ENCODE results near the gene MYO5B.

The MYO5B gene

DNA sequence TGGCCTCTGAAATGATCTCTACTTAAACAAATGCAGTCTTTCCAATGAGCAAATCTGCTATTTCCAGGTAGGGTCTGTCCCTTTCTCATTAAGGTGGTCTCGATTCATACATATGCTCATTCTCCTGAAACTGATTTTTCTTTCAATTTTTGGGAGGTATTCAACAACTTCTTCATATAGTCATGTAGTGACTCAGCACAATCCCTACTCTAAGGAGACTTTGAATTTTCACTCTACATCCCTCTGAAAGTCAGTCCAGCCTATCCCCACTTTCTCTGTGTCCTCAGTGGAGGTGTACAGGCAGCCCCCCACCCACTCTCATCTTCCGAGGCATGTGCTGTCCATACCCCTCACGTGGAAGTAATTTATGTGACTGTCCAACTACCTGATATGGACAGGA, 281.7 kb downstream of the MYO5B start:
- no peaks in the 10 kb centered on the region for H3K79me1 ChIP-seq (ENCODE audit: low read depth, low read length)
- no peaks in the 10 kb centered on the region for H3K36me3 ChIP-seq (replicated peaks in 1 of 2; ENCODE audit: control insufficient read depth in 2 of 2, insufficient read depth in 2 of 2, low read length in 2 of 2)
- no peak overlapping the region for H2AK5ac ChIP-seq (ENCODE audit: low read depth, low read length)
- no peak overlapping the region for H2BK120ac ChIP-seq (ENCODE audit: low read depth, low read length)
- no peak overlapping the region for H4K91ac ChIP-seq (ENCODE audit: low read depth, low read length, poor library complexity)
- H2BK12ac ChIP-seq (ENCODE audit: low read length) = no peak overlapping the region
- no peak overlapping the region for H3K18ac ChIP-seq (ENCODE audit: low read length)
- no peak overlapping the region for H3K14ac ChIP-seq (ENCODE audit: low read length)
- H3K4me3 ChIP-seq (ENCODE audit: low read length in 2 of 2) = no peak overlapping the region
- H2BK15ac ChIP-seq (ENCODE audit: low read length) = no peak overlapping the region
- no peak overlapping the region for H3K4ac ChIP-seq (ENCODE audit: low read length)
- H2AFZ ChIP-seq (ENCODE audit: low read length) = no peak overlapping the region
- H3K9me3 ChIP-seq (replicated peaks in 1 of 2; ENCODE audit: control insufficient read depth in 2 of 2, insufficient read depth in 1 of 2, low read depth in 1 of 2, low read length in 2 of 2) = peaks cover 0 to 5% of the 10 kb centered on the region in 2 donors
- H3K9ac ChIP-seq (ENCODE audit: low read depth, low read length, poor library complexity) = no peak overlapping the region
- H3K27ac ChIP-seq (replicated peaks; ENCODE audit: low read length) = no peak overlapping the region
- H3K23ac ChIP-seq (ENCODE audit: low read depth, low read length, poor library complexity) = no peak overlapping the region
- H2BK5ac ChIP-seq (ENCODE audit: low read length) = no peak overlapping the region
- WGBS, 2 donors (ENCODE audit: extremely low coverage in 2 of 2, insufficient read length in 2 of 2, insufficient replicate concordance in 1 of 2) = no CpG with 5 or more reads among the region's 3 CpGs
- peaks cover 0 to 4% (median 0%) of the 10 kb centered on the region in 3 experiments for H3K27me3 ChIP-seq (ENCODE audit: control insufficient read depth in 3 of 3, insufficient read depth in 3 of 3, low read depth in 1 of 3, low read length in 3 of 3)
- H4K8ac ChIP-seq (ENCODE audit: low read depth, low read length) = no peak overlapping the region
- no peak overlapping the region for H3K4me2 ChIP-seq (ENCODE audit: insufficient read depth, low read length, poor library complexity, severe bottlenecking)
- no peak for DNase-seq (ENCODE audit: low spot score)
- H3K4me1 ChIP-seq (ENCODE audit: control insufficient read depth in 2 of 2, insufficient read depth in 1 of 2, low read depth in 1 of 2, low read length in 2 of 2) = peaks cover 0 to 4% of the 10 kb centered on the region in 2 donors

DNA sequence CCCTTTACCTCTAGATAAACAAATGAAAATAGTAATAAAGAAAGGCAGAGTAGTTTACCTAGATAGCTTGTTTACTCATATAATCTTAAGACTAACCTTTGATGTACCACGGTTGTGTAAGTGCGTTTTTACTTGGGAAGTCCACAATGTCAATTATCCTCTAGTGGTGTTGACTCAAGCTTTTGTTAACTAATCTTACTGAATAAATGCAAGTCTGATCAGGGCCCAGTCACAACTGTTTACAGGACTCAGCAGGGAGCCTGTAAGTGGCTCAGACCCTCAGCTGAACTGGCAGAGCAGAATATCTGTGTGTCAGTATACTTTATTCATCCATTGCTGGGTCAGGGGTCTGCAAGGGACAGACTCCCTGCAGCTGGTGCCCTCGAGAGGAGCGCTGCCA, 283.5 kb downstream of the MYO5B start:
- Histone ChIP-seq H3K27me3 (ENCODE audit: control insufficient read depth in 3 of 3, insufficient read depth in 3 of 3, low read depth in 1 of 3, low read length in 3 of 3) (peaks cover 0 to 10% (median 0%) of the 10 kb centered on the region in 3 experiments), H2BK5ac (ENCODE audit: low read length) (no peak overlapping the region), H2BK12ac (ENCODE audit: low read length) (no peak overlapping the region), H3K4me2 (ENCODE audit: insufficient read depth, low read length, poor library complexity, severe bottlenecking) (no peak overlapping the region), H3K36me3 (replicated peaks in 1 of 2; ENCODE audit: control insufficient read depth in 2 of 2, insufficient read depth in 2 of 2, low read length in 2 of 2) (no peaks in the 10 kb centered on the region), H2BK120ac (ENCODE audit: low read depth, low read length) (no peak overlapping the region), H3K14ac (ENCODE audit: low read length) (no peak overlapping the region), H3K18ac (ENCODE audit: low read length) (no peak overlapping the region), H3K9ac (ENCODE audit: low read depth, low read length, poor library complexity) (no peak overlapping the region), H2AFZ (ENCODE audit: low read length) (no peak overlapping the region), H3K23ac (ENCODE audit: low read depth, low read length, poor library complexity) (no peak overlapping the region), H3K4ac (ENCODE audit: low read length) (no peak overlapping the region), H3K27ac (replicated peaks; ENCODE audit: low read length) (no peak overlapping the region), H4K8ac (ENCODE audit: low read depth, low read length) (no peak overlapping the region), H4K91ac (ENCODE audit: low read depth, low read length, poor library complexity) (no peak overlapping the region), H3K9me3 (replicated peaks in 1 of 2; ENCODE audit: control insufficient read depth in 2 of 2, insufficient read depth in 1 of 2, low read depth in 1 of 2, low read length in 2 of 2) (peaks cover 0 to 5% of the 10 kb centered on the region in 2 donors), H3K79me1 (ENCODE audit: low read depth, low read length) (no peaks in the 10 kb centered on the region), H2BK15ac (ENCODE audit: low read length) (no peak overlapping the region), H3K4me3 (ENCODE audit: low read length in 2 of 2) (no peak overlapping the region), H2AK5ac (ENCODE audit: low read depth, low read length) (no peak overlapping the region), H3K4me1 (ENCODE audit: control insufficient read depth in 2 of 2, insufficient read depth in 1 of 2, low read depth in 1 of 2, low read length in 2 of 2) (peaks cover 0 to 9% of the 10 kb centered on the region in 2 donors)
- no CpG with 5 or more reads among the region's 4 CpGs for WGBS, 2 donors (ENCODE audit: extremely low coverage in 2 of 2, insufficient read length in 2 of 2, insufficient replicate concordance in 1 of 2)
- no peak for DNase-seq (ENCODE audit: low spot score)

DNA sequence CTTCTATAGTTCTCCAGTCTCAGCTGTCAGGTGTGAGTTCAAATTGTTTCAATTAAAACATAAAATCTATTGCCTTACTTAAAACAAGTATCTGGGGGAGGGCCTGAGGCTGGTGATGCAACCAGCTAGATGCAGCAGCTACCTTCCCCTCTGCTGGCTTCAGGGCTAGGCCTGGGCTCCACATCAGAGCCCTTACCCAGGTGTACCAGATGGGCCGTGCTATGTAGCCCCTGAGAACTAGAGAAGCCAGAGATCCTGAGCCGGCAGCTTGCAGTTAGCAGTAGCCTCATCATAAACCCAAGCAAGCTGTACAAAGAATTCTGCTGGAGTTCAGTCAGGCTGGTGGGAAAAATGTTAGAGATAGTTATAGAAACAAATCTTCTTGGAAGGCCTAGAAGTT, 284.0 kb downstream of the MYO5B start:
- H2BK5ac ChIP-seq (ENCODE audit: low read length) = no peak overlapping the region
- no peak overlapping the region for H3K4me3 ChIP-seq (ENCODE audit: low read length in 2 of 2)
- no peak for DNase-seq (ENCODE audit: low spot score)
- no peak overlapping the region for H3K27ac ChIP-seq (replicated peaks; ENCODE audit: low read length)
- no peak overlapping the region for H4K8ac ChIP-seq (ENCODE audit: low read depth, low read length)
- no peak overlapping the region for H2BK12ac ChIP-seq (ENCODE audit: low read length)
- no peak overlapping the region for H2AK5ac ChIP-seq (ENCODE audit: low read depth, low read length)
- no peak overlapping the region for H2BK15ac ChIP-seq (ENCODE audit: low read length)
- H3K9ac ChIP-seq (ENCODE audit: low read depth, low read length, poor library complexity) = no peak overlapping the region
- peaks cover 0 to 10% (median 0%) of the 10 kb centered on the region in 3 experiments for H3K27me3 ChIP-seq (ENCODE audit: control insufficient read depth in 3 of 3, insufficient read depth in 3 of 3, low read depth in 1 of 3, low read length in 3 of 3)
- H3K18ac ChIP-seq (ENCODE audit: low read length) = no peak overlapping the region
- H3K36me3 ChIP-seq (replicated peaks in 1 of 2; ENCODE audit: control insufficient read depth in 2 of 2, insufficient read depth in 2 of 2, low read length in 2 of 2) = no peaks in the 10 kb centered on the region
- H3K23ac ChIP-seq (ENCODE audit: low read depth, low read length, poor library complexity) = no peak overlapping the region
- H3K79me1 ChIP-seq (ENCODE audit: low read depth, low read length) = no peaks in the 10 kb centered on the region
- H3K4ac ChIP-seq (ENCODE audit: low read length) = no peak overlapping the region
- peaks cover 0 to 9% of the 10 kb centered on the region in 2 donors for H3K4me1 ChIP-seq (ENCODE audit: control insufficient read depth in 2 of 2, insufficient read depth in 1 of 2, low read depth in 1 of 2, low read length in 2 of 2)
- no peak overlapping the region for H2BK120ac ChIP-seq (ENCODE audit: low read depth, low read length)
- H3K9me3 ChIP-seq (replicated peaks in 1 of 2; ENCODE audit: control insufficient read depth in 2 of 2, insufficient read depth in 1 of 2, low read depth in 1 of 2, low read length in 2 of 2) = peaks cover 0 to 5% of the 10 kb centered on the region in 2 donors
- no peak overlapping the region for H3K14ac ChIP-seq (ENCODE audit: low read length)
- H2AFZ ChIP-seq (ENCODE audit: low read length) = no peak overlapping the region
- H4K91ac ChIP-seq (ENCODE audit: low read depth, low read length, poor library complexity) = no peak overlapping the region
- no CpG with 5 or more reads among the region's 2 CpGs for WGBS, 2 donors (ENCODE audit: extremely low coverage in 2 of 2, insufficient read length in 2 of 2, insufficient replicate concordance in 1 of 2)
- H3K4me2 ChIP-seq (ENCODE audit: insufficient read depth, low read length, poor library complexity, severe bottlenecking) = no peak overlapping the region

DNA sequence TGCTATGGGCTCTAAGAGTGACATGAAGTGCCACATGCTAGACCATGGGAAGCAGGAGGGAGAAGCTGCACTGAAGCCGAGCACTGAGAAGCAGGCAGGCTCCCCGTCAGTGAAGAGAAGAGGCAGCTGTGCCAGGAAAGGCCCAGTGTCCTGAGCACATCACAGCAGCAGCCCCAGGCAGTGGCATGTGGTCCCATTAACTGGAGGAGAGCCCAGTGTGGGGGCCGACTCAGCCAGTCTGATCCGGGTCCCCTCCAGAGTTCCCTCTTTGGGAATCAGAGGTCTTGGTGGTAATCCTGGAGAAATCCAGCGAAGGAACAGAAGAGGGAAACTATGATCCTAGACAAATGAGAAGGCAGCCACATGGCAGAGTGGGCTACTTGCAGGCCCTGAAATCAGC, 284.9 kb downstream of the MYO5B start:
- no peak overlapping the region for H3K18ac ChIP-seq (ENCODE audit: low read length)
- H3K27ac ChIP-seq (replicated peaks; ENCODE audit: low read length) = no peak overlapping the region
- H3K4me3 ChIP-seq (ENCODE audit: low read length in 2 of 2) = no peak overlapping the region
- H3K27me3 ChIP-seq (ENCODE audit: control insufficient read depth in 3 of 3, insufficient read depth in 3 of 3, low read depth in 1 of 3, low read length in 3 of 3) = peaks cover 0 to 10% (median 0%) of the 10 kb centered on the region in 3 experiments
- no peaks in the 10 kb centered on the region for H3K36me3 ChIP-seq (replicated peaks in 1 of 2; ENCODE audit: control insufficient read depth in 2 of 2, insufficient read depth in 2 of 2, low read length in 2 of 2)
- H3K9ac ChIP-seq (ENCODE audit: low read depth, low read length, poor library complexity) = no peak overlapping the region
- H3K14ac ChIP-seq (ENCODE audit: low read length) = no peak overlapping the region
- no peak overlapping the region for H2BK5ac ChIP-seq (ENCODE audit: low read length)
- no peak overlapping the region for H2BK15ac ChIP-seq (ENCODE audit: low read length)
- H3K4ac ChIP-seq (ENCODE audit: low read length) = no peak overlapping the region
- no peak overlapping the region for H2AK5ac ChIP-seq (ENCODE audit: low read depth, low read length)
- DNase-seq (ENCODE audit: low spot score) = no peak
- no peak overlapping the region for H3K4me2 ChIP-seq (ENCODE audit: insufficient read depth, low read length, poor library complexity, severe bottlenecking)
- no peak overlapping the region for H2AFZ ChIP-seq (ENCODE audit: low read length)
- WGBS, 2 donors (ENCODE audit: extremely low coverage in 2 of 2, insufficient read length in 2 of 2, insufficient replicate concordance in 1 of 2) = no CpG with 5 or more reads among the region's 5 CpGs
- peaks cover 0 to 5% of the 10 kb centered on the region in 2 donors for H3K9me3 ChIP-seq (replicated peaks in 1 of 2; ENCODE audit: control insufficient read depth in 2 of 2, insufficient read depth in 1 of 2, low read depth in 1 of 2, low read length in 2 of 2)
- H4K8ac ChIP-seq (ENCODE audit: low read depth, low read length) = no peak overlapping the region
- H2BK12ac ChIP-seq (ENCODE audit: low read length) = no peak overlapping the region
- H3K4me1 ChIP-seq (ENCODE audit: control insufficient read depth in 2 of 2, insufficient read depth in 1 of 2, low read depth in 1 of 2, low read length in 2 of 2) = peaks cover 0 to 9% of the 10 kb centered on the region in 2 donors
- no peak overlapping the region for H2BK120ac ChIP-seq (ENCODE audit: low read depth, low read length)
- H3K23ac ChIP-seq (ENCODE audit: low read depth, low read length, poor library complexity) = no peak overlapping the region
- H3K79me1 ChIP-seq (ENCODE audit: low read depth, low read length) = no peaks in the 10 kb centered on the region
- no peak overlapping the region for H4K91ac ChIP-seq (ENCODE audit: low read depth, low read length, poor library complexity)
